ENCODE results near the gene IRF1. TPM values are rescaled to one million over a fixed set of nuclear protein-coding genes. Genes with fewer than 3 reads are reported as not detected.
"Not testable (repeated sequence)": the region's sequence is repeated elsewhere in the genome, so short reads cannot be mapped to it uniquely, and the experiment has no call there.

IRF1 gene
- total RNA-seq, 2 donors from 2014 or later: 107 to 156 TPM

DNA sequence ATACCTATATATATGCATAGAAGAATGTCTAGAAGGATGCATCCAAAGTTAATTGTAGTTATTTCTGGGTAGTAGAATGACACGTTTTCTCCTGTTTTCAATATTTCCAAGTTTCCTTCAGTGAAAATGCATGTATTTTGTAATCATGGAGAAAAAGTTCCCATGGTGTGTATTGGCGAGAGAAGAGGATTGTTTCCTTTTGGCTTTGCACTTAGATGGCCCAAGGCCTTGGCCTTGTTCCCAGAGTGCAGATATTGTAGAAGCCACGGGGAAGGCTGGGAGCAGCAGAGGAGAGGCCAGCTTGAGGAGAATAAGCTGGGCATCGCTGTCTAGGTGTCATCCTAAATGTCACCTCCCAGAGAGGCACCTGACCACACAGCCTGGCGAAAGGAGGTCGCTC lies 44.0 kb downstream of the IRF1 start:
- no peak for DNase-seq (ENCODE audit: low spot score in 2 of 2)
- H3K36me3 Mint-ChIP-seq: peaks cover 9 to 37% of the 10 kb centered on the region in 2 donors
- ATAC-seq: no peak
- peaks cover 0 to 12% of the 10 kb centered on the region in 2 donors for H3K9me3 Mint-ChIP-seq
- H3K27ac Mint-ChIP-seq: no peak overlapping the region

DNA sequence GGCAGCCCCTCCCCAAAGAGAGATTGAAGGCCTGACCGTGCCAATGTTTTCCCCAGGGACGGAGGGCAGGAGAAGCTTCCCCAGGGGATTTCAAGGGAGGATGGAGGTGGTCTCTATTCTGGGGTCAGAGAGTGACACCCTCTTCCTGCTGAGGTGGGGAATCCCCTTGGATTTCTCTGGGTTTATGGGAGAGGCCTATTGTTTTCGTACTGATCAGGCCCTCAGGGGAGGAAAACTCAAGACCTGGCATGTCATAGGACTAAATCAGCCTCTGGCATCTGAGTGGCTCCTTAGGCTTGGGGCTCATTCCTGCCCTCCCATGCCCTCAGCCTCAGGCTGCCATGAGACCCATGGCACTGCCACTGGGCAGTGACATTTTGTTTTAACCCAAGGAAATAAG lies 44.6 kb downstream of the IRF1 start:
- H3K36me3 Mint-ChIP-seq: peaks cover 9 to 37% of the 10 kb centered on the region in 2 donors
- peak overlapping the region in 1 of 2 donors; percentile 61 for H3K27ac Mint-ChIP-seq
- peaks cover 0 to 12% of the 10 kb centered on the region in 2 donors for H3K9me3 Mint-ChIP-seq
- ATAC-seq (no peak), DNase-seq (ENCODE audit: low spot score in 2 of 2) (no peak)

DNA sequence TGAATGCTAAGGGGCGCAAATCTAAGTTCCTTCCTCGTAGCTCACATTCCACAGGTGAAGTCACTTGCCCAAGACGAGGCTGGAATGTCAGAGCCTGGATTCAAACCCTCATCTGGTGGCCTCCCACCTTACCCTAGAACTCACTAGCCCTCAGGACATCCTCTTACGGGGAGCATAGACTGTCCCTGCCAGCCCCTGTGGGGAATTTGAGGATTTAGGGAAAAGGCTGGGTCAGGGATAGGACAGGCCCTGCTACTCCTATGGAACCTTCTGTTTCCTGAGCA lies 45.0 kb downstream of the IRF1 start:
- ATAC-seq (no peak), DNase-seq (ENCODE audit: low spot score in 2 of 2) (no peak)
- Mint-ChIP-seq H3K27ac (peak overlapping the region in 1 of 2 donors; percentile 45), H3K36me3 (peaks cover 9 to 37% of the 10 kb centered on the region in 2 donors), H3K9me3 (peaks cover 0 to 12% of the 10 kb centered on the region in 2 donors)

DNA sequence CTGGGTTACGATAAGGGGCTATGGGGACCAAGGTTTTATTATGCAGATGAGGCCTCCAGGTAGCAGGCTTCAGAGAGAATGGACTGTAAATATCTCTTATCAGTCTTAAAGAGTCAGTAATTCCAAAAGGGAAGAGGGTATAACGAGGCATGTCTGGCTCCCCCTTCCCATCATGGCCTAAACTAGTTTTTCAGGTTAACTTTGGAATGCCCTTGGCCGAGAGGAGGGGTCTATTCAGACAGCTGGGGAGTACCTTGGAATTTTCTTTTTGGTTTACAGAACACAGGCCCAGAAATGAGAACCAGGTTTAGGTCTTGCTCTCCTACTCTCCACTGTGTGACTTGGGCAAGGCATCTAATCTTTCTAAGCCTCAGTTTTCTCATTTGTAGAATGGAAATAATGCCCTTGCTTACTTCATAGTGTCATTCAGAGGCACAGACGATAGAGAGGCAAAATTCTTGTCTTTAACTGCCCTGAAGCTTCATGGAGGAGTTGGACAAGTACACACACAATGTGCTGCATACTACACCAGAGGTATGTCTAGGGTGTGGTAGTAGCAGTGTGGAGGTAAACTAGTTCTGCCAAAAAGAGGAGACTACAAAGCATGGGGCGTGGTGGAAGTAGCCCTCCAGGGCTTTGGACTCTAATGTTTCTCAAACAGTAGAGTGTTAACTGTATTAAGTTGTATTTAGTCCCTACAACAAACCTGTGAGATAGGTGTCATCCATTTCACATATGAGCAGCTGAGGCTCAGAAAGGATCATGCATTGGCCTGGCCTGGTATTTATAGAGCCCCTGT lies 45.5 kb downstream of the IRF1 start:
- no peak for DNase-seq (ENCODE audit: low spot score in 2 of 2)
- Mint-ChIP-seq H3K36me3 (peaks cover 9 to 37% of the 10 kb centered on the region in 2 donors), H3K9me3 (peaks cover 0 to 12% of the 10 kb centered on the region in 2 donors), H3K27ac (peak overlapping the region; percentile 14 to 45)
- ATAC-seq: no peak

DNA sequence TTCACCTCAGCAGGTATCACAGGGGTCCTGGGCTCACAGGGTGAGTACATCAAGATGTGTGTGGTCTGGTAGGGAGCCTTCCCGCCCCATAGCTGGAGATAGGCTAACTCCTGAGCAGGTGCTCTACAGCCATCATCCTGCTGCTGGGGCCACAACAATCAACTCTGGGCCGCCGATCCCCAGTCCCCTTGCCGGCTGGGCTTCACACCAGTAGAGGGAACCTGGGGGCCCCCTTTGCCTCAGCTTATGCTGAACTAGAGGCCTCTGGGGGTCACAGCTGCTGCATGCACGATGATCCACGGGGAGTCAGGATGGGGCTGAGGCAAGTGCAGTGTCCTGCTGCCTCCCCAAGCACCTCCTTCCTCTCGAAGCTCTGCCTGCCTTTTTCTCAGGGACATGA lies 46.5 kb downstream of the IRF1 start:
- peaks cover 9 to 31% of the 10 kb centered on the region in 2 donors for H3K36me3 Mint-ChIP-seq
- peaks cover 0 to 11% of the 10 kb centered on the region in 2 donors for H3K9me3 Mint-ChIP-seq
- ATAC-seq (no peak), DNase-seq (ENCODE audit: low spot score in 2 of 2) (no peak)
- peak overlapping the region; percentile 14 to 44 for H3K27ac Mint-ChIP-seq

DNA sequence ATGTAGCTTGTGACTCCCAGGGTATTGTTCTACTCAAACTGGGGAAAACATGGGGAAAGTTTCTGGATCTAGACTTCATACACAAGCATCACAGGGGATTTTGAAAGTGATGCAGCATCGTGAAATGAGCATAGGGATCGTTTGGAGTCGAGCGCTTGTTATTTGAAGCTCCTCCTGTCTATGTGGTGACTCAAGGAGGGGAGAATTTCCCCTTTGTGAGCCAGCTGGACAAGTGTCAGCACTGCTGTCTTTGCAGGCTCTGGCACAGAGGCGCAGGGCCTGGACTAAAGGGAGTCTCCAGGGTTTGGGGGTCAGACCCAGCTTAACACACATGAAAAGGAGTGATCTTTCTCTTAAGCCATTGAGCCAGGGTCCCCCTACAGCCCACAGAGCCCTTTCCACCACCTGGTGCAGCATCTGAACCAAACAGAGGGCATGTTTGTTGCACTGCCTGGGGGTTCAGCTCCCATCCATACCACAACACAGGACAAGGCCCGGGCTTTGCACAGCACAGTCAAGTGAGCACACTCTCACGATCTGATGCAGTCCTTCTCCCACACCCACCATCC lies 51.0 kb downstream of the IRF1 start:
- Mint-ChIP-seq H3K27ac (peak overlapping the region; percentile 52 to 81), H3K9me3 (no peaks in the 10 kb centered on the region), H3K36me3 (peaks cover 0 to 6% of the 10 kb centered on the region in 2 donors)
- ATAC-seq: peak; percentile 42 to 80
- no peak for DNase-seq (ENCODE audit: low spot score in 2 of 2)

DNA sequence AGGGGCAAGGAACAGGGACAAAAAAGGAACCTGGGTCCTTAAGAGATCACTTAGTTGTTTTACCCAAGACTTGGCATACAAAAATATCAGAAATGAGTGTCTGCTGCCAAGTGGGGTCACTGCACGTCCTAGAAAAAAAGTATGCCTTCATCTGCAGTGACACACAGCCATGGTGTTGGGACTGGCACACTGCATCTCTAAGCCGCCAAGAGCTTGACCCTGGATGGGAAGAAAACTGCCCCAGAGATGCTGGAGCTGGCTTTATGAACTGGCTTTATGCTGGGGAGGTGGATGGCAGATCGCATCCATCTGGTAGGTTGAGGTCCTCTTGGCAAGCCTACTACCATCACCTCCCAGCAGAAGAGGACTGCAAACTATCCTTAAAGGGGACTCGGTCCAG lies 51.7 kb downstream of the IRF1 start:
- no peak for DNase-seq (ENCODE audit: low spot score in 2 of 2)
- ATAC-seq: no peak
- Mint-ChIP-seq H3K9me3 (no peaks in the 10 kb centered on the region), H3K27ac (peak overlapping the region; percentile 52 to 81), H3K36me3 (no peaks in the 10 kb centered on the region)

DNA sequence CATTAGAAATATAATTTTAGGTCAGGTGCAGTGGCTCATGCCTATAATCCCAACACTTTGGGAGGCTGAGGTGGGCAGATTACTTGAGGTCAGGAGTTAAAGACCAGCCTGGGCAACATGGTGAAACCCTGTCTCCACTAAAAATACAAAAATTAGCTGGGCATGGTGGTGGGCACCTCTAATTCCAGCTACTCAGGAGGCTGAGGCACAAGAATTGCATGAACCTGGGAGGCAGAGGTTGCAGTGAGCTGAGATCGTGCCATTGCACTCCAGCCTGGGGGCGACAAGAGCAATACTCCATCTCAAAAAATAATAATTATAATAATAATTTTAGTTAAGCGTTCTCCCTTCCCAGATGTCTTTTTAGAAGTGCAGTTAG lies 52.3 kb downstream of the IRF1 start:
- not testable (repeated sequence) for H3K36me3 Mint-ChIP-seq; ATAC-seq; DNase-seq (ENCODE audit: low spot score in 2 of 2); H3K9me3 Mint-ChIP-seq
- H3K27ac Mint-ChIP-seq: peak overlapping the region in 1 of 2 donors; percentile 81

DNA sequence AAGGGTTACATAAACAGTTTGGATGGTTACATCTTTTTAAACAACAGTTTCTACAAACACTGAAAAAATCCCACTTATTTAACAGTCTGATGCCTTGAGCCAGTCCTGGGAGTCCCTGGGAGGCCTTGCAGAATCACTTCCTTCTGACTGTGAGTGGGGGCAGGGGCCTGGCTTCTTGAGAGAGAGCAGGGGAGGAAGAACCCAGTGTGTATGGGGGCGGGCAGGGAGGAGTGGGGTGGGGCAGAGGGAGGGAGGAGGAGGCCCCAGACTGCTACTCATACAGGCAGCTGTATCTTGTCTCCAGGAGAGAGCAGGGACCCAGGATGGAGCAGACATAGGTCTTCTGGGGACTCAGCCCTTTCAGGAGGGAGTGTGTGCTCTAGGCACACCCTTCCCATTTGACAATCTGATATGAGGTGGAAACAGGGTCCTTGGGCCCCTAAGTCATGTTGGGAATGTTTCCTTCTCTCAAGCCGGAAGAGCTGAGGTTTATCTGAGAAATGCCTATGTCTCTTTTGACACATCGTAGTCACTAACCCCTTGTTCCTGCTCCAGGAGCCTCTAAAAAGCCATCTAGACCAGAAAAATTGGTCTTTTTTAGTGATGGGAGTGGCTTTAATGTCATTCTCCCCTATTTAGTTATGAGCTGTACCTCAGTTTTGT lies 52.8 kb downstream of the IRF1 start:
- Mint-ChIP-seq H3K36me3 (peaks cover 2 to 4% of the 10 kb centered on the region in 2 donors), H3K9me3 (no peaks in the 10 kb centered on the region), H3K27ac (peak overlapping the region; percentile 56 to 81)
- DNase-seq (ENCODE audit: low spot score in 2 of 2): no peak
- ATAC-seq: peak; percentile 68 to 91

DNA sequence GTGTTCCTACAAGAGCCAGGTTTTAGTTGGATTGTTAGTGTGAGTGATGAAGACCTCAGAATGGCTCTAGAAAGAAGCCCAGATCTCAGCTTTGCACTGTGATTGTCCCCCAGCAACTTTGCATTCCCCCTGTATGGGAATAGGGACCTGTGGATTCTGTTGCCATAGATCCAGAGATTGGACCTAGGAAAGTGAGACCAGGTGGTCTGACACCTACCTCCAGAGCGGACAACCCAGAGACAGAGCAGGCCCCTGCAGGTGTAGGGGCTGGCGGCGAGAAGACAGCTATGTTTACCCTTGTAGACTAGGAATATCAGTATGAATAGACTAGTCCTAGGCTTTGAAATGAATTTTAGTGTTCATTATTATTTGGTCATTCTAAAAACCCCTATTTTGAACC lies 53.6 kb downstream of the IRF1 start:
- Mint-ChIP-seq H3K9me3 (no peaks in the 10 kb centered on the region), H3K27ac (peak overlapping the region; percentile 56 to 81), H3K36me3 (peaks cover 6 to 8% of the 10 kb centered on the region in 2 donors)
- DNase-seq (ENCODE audit: low spot score in 2 of 2) (no peak), ATAC-seq (peak in 1 of 2 donors; percentile 20)

DNA sequence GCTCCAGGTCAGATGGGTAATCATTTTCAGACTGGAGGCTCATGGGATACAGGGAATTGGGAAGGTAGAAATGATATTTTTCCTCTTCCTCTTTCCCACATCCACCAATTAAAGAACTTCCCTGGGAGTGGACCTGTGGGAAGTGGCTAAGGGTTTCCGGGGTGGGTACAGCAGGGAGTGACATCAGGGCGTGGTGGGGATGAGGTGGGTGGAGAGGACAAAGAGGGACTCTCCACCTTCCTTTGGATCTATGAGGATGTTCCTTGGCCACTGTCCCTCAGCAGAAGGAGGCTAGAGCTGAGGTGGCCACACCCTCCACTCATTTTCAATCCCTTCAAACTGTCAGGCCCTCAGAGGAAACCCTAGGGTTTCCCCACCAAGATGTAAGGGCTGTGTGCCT lies 54.7 kb downstream of the IRF1 start:
- peak overlapping the region in 1 of 2 donors; percentile 66 for H3K27ac Mint-ChIP-seq
- H3K36me3 Mint-ChIP-seq: peaks cover 6 to 13% of the 10 kb centered on the region in 2 donors

DNA sequence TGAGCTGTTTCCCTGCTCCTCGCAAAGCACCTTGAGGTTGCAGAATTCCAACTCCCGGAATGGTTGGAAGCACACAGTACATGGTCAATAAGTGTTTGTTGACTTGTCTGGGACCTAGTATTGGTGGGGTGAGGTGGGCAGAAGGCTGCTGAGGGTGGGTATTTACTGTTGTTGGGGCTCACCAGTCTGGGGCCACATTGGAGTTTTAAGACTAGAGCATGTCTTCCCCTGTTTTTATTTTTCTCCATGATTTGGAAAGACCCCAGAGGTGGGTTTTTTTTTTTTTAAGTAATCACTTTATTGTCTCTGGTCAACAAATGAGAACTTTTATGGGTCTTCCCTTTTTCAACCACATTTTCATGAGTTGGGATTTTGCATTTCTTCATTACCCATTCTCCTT lies 55.1 kb downstream of the IRF1 start:
- peaks cover 7 to 18% of the 10 kb centered on the region in 2 donors for H3K36me3 Mint-ChIP-seq
- H3K9me3 Mint-ChIP-seq: peaks cover 0 to under 1% of the 10 kb centered on the region in 2 donors
- ATAC-seq (no peak), DNase-seq (ENCODE audit: low spot score in 2 of 2) (no peak)
- H3K27ac Mint-ChIP-seq: peak overlapping the region in 1 of 2 donors; percentile 18

More for the DNA sequence above, 54.7 kb downstream of the IRF1 start:
- ATAC-seq (no peak), DNase-seq (ENCODE audit: low spot score in 2 of 2) (no peak)
- H3K9me3 Mint-ChIP-seq: no peaks in the 10 kb centered on the region

DNA sequence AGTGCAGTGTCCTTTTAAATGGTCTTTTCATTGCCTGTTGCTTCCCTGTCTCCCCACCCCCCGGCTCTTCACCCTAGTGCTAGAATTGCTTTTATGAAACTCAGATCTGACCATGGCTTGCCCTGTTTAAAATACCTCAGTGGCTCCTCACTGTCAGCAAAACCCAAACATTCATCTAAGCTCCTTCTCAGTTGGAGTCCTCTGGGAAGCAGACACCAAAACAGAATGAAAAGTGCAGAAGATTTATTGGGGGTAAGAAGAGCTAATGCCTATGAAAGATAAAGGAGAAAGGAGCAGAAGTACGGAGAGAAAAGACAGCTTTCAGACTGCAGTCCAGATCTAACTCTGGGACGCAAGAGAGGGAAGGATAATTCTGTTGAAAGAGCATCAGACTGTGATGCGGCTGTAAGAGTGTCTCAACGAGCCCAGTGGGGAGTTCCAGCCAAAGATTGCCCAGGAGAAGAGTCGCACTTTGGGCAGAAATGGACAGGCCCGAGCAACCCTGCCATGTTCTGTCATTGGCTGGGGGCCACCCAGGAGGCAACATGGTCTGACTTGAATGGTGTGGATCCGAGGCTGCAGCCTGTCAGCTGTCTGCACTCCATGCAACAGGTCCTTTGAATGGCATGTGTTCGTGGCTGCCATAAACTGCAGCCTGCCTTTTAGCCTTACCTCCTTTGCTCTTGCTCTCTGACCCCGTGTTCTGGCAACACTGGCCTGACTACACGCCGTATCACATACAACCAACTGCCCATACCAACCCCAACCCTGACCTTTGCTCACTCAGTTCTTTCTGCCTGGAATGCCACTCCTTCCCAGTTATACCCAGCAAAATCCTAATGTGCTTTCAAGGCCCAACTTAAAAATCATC lies 55.9 kb downstream of the IRF1 start:
- ATAC-seq: no peak
- Mint-ChIP-seq H3K27ac (peak overlapping the region; percentile 18 to 81), H3K36me3 (peaks cover 13 to 24% of the 10 kb centered on the region in 2 donors), H3K9me3 (peaks cover 0 to 4% of the 10 kb centered on the region in 2 donors)
- DNase-seq (ENCODE audit: low spot score in 2 of 2): no peak

DNA sequence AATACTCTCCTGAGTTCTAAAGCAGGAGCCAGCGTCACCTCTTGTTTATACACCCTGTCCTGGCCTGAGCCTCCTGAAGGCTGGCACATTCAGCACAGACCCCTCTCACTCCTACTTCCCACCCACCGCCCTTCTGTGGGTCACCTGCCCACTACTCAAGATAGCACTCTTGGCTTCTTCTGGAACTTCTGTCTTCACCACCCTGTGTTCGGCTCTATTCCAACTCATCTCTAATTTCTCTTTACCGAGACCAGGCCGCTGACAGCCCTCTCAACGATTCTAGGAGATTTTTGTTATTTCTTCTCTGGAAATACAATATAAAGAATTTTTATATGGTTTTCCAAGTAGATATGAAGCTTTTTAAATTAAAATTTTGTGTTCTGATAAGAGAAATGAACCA lies 57.4 kb downstream of the IRF1 start:
- ATAC-seq (no peak), DNase-seq (ENCODE audit: low spot score in 2 of 2) (no peak)
- Mint-ChIP-seq H3K9me3 (peaks cover 0 to 4% of the 10 kb centered on the region in 2 donors), H3K36me3 (peaks cover 13 to 24% of the 10 kb centered on the region in 2 donors), H3K27ac (no peak overlapping the region)

DNA sequence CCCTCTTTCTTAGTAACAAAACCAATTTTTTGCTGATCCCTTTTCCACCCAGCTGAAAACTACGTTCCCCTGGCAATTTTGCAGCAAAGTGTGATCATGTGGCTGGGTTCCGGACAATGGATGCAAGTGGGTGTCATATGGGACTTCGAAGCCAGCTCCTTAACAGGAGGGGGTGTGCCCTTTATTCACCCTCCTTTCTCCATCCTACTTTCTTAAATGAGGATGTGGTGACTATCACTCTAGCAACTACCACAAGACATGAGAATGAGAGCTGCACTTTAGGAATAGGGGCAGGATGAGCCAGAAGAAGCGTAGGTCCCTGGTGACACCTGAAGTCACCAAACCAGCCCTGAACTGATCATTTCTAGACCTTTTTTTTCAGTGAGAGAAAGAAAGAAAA lies 58.9 kb downstream of the IRF1 start:
- peak; percentile 16 to 38 for ATAC-seq
- Mint-ChIP-seq H3K36me3 (peaks cover 13 to 24% of the 10 kb centered on the region in 2 donors), H3K9me3 (peaks cover 0 to 4% of the 10 kb centered on the region in 2 donors), H3K27ac (peak overlapping the region in 1 of 2 donors; percentile 86)
- no peak for DNase-seq (ENCODE audit: low spot score in 2 of 2)
